GM12891 (cell line): ENCODE results near the gene ATP12A.

Experiments
- PAX5 ChIP-seq: IDR thresholded peaks from 2 replicates; pipeline ENCODE4 v1.6.1; 2011; ENCODE audit warnings: low read length, moderate library complexity, mild to moderate bottlenecking; ENCODE audit not compliant: insufficient read depth, severe bottlenecking
- POLR2A ChIP-seq: IDR thresholded peaks from 2 replicates; pipeline ENCODE4 v1.6.1; 2011; ENCODE audit warnings: low read depth, low read length, control low read depth
- POLR2AphosphoS5 ChIP-seq: IDR thresholded peaks from 2 replicates; pipeline ENCODE4 v1.6.1; 2011; ENCODE audit warnings: low read depth, low read length, control low read depth
- POU2F2 ChIP-seq: IDR thresholded peaks from 2 replicates; pipeline ENCODE4 v1.6.1; 2011; ENCODE audit warnings: low read depth, mild to moderate bottlenecking, control low read depth, low read length, moderate library complexity
- SPI1 ChIP-seq: IDR thresholded peaks from 2 replicates; pipeline ENCODE4 v1.6.1; 2011; ENCODE audit warnings: low read depth, low read length, control low read depth
- TAF1 ChIP-seq: IDR thresholded peaks from 2 replicates; pipeline ENCODE4 v1.6.1; 2011; ENCODE audit warnings: low read depth, low read length, control low read depth

DNA sequence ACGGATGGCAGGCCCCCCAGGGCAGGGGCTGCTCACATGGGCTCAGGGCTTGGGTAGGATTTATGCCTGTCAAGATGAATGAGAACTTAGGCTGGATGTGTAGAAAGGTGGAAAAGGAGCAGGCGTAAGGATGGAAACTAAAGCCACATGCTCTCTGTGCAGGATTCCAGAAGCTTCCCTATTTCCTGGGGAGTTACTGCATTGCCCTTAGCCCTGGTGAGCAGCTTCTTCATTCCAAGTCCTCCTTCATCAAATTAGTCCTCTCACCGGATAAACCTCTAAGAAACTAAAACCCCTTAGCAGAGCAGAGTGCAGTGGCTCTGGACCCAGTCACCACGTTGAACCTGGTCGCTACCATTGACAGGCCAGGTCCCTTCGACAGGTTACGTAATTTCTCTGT lies 7.4 kb downstream of the ATP12A start:
- TF ChIP-seq POLR2A (no peak), POLR2AphosphoS5 (no peak), TAF1 (no peak), SPI1 (no peak), POU2F2 (no peak), PAX5 (no peak)
